22Rv1 (cell line): ENCODE data around the gene KPNA2.
A peak's percentile ranks its signal among the peaks of the same experiment; 100 is the strongest.
"Not testable (repeated sequence)": the region's sequence is repeated elsewhere in the genome, so short reads cannot be mapped to it uniquely, and the experiment has no call there.

Experiments
- H3K27ac ChIP-seq: fragments of 450-650 bp; 2 replicates; pipeline ENCODE4 v1.5.1; 2017
- ZFX ChIP-seq: fragments of 450-650 bp; IDR thresholded peaks from 2 replicates; pipeline ENCODE4 v1.6.1; 2017; ENCODE audit warnings: antibody characterized with exemption, borderline replicate concordance
- TF ChIP-seq, protein P1 (sequence below): fragments of 450-650 bp; IDR thresholded peaks from 2 replicates; pipeline ENCODE4 v1.5.1; 2017; ENCODE audit warnings: mild to moderate bottlenecking

The KPNA2 gene

GRCh38 chr17:68021963-68022362, 13.6 kb upstream of the KPNA2 start:
- TF ChIP-seq, protein P1, sequence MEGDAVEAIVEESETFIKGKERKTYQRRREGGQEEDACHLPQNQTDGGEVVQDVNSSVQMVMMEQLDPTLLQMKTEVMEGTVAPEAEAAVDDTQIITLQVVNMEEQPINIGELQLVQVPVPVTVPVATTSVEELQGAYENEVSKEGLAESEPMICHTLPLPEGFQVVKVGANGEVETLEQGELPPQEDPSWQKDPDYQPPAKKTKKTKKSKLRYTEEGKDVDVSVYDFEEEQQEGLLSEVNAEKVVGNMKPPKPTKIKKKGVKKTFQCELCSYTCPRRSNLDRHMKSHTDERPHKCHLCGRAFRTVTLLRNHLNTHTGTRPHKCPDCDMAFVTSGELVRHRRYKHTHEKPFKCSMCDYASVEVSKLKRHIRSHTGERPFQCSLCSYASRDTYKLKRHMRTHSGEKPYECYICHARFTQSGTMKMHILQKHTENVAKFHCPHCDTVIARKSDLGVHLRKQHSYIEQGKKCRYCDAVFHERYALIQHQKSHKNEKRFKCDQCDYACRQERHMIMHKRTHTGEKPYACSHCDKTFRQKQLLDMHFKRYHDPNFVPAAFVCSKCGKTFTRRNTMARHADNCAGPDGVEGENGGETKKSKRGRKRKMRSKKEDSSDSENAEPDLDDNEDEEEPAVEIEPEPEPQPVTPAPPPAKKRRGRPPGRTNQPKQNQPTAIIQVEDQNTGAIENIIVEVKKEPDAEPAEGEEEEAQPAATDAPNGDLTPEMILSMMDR, result no peak
- no peak for TF ChIP-seq ZFX
- H3K27ac ChIP-seq, result no peak overlapping the region

GRCh38 chr17:68022547-68022946, 13.0 kb upstream of the KPNA2 start:
- not testable (repeated sequence) for H3K27ac ChIP-seq
- TF ChIP-seq, protein P1, result peak; percentile 40

DNA sequence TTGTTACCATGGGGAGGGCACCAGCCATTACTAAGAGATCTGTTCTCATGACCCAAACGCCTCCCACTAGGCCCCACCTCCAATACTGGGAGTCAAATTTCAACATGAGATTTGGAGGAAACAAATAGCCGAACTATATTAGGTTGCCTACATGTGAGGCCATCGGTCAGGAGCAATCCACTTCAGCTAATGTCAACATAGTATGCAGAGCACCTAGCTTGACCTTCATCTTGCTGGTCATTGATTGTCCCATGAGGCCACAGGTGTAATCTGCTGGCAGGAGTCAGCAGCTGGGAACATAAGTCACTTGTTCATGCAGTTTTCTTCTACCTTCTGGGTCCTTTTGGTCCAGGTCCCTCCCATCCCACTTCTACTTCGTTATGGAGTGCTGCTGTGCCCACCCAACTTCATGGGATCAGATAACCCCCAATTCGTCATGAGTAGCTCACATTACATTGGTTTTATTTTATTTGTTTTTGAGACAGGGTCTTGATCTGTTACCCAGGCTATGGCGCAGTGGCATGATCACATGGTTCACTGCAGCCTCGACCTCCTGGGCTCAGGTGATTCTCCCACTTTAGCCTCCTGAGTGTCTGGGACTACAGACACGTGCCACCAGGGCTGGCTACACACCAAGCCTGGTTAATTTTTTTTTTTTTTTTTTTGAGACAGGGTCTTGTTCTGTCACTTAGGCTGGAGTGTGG, 5.9 kb upstream of the KPNA2 start:
- peak overlapping the region; percentile 44 for H3K27ac ChIP-seq
- no peak for TF ChIP-seq ZFX
- TF ChIP-seq, protein P1, result no peak

- TF ChIP-seq ZFX, result no peak
- TF ChIP-seq, protein P1, result no peak
These were observed 1.7 kb upstream of the KPNA2 start for GRCh38 chr17:68033636-68034451.

GRCh38 chr17:68034452-68034776, 1.1 kb upstream of the KPNA2 start:
- TF ChIP-seq ZFX, result no peak
- TF ChIP-seq, protein P1, result no peak
- no peak overlapping the region; the same call in 1 of the 2 replicates for H3K27ac ChIP-seq

More at GRCh38 chr17:68033636-68034451, 1.7 kb upstream of the KPNA2 start:
- no peak overlapping the region; the same call in 1 of the 2 replicates for H3K27ac ChIP-seq

GRCh38 chr17:68035131-68035522, 408 bp upstream of the KPNA2 start:
- TF ChIP-seq, protein P1, result no peak
- TF ChIP-seq ZFX, result no peak
- H3K27ac ChIP-seq, result no peak overlapping the region; the same call in 1 of the 2 replicates
